ENCODE results near the gene PERM1.
"Not testable (repeated sequence)": the region's sequence is repeated elsewhere in the genome, so short reads cannot be mapped to it uniquely, and the experiment has no call there.

The PERM1 gene

GRCh38 chr1:964691-965525 lies 17.0 kb downstream of the PERM1 start:
- no peak for DNase-seq (ENCODE audit: low spot score)

GRCh38 chr1:963746-964525 lies 18.0 kb downstream of the PERM1 start:
- DNase-seq (ENCODE audit: low spot score), result no peak

- no peak for DNase-seq (ENCODE audit: low spot score)
These were observed 18.6 kb downstream of the PERM1 start for GRCh38 chr1:963301-963651.

- no peak for DNase-seq (ENCODE audit: low spot score)
These were observed 19.3 kb downstream of the PERM1 start for GRCh38 chr1:962381-963300.

GRCh38 chr1:961132-961669 lies 20.7 kb downstream of the PERM1 start:
- no peak for DNase-seq (ENCODE audit: low spot score)

- DNase-seq (ENCODE audit: low spot score), result peak; percentile 64
These were observed 21.3 kb downstream of the PERM1 start, which contains the start of gene KLHL17 for GRCh38 chr1:960363-961131. Gene KLHL17, plus strand, starts transcription at chr1:960584. Its CDS starts 110 bp downstream, at chr1:960694.

- no peak for DNase-seq (ENCODE audit: low spot score)
These were observed 22.0 kb downstream of the PERM1 start for GRCh38 chr1:959731-960362.

GRCh38 chr1:958823-959730 lies 22.8 kb downstream of the PERM1 start, which contains the start of gene NOC2L:
Gene NOC2L, minus strand, starts transcription at chr1:959256. Its CDS starts 16 bp downstream, at chr1:959240.
- DNase-seq (ENCODE audit: low spot score), result peak; percentile 83

GRCh38 chr1:956636-957035 lies 25.3 kb downstream of the PERM1 start:
- no peak for DNase-seq (ENCODE audit: low spot score)

- DNase-seq (ENCODE audit: low spot score), result no peak
These were observed 26.4 kb downstream of the PERM1 start for GRCh38 chr1:955474-955873.

GRCh38 chr1:954927-955326 lies 27.0 kb downstream of the PERM1 start:
- DNase-seq (ENCODE audit: low spot score), result no peak

GRCh38 chr1:953524-954320 lies 28.2 kb downstream of the PERM1 start:
- no peak for DNase-seq (ENCODE audit: low spot score)

GRCh38 chr1:952603-953002 lies 29.3 kb downstream of the PERM1 start:
- DNase-seq (ENCODE audit: low spot score), result no peak

GRCh38 chr1:952201-952600 lies 29.7 kb downstream of the PERM1 start:
- no peak for DNase-seq (ENCODE audit: low spot score)

- no peak for DNase-seq (ENCODE audit: low spot score)
These were observed 30.5 kb downstream of the PERM1 start for GRCh38 chr1:951364-951763.

GRCh38 chr1:950881-951280 lies 31.0 kb downstream of the PERM1 start:
- no peak for DNase-seq (ENCODE audit: low spot score)

GRCh38 chr1:950268-950667 lies 31.6 kb downstream of the PERM1 start:
- DNase-seq (ENCODE audit: low spot score), result no peak

- DNase-seq (ENCODE audit: low spot score), result no peak
These were observed 33.9 kb downstream of the PERM1 start for GRCh38 chr1:947958-948357.

GRCh38 chr1:946811-947210 lies 35.1 kb downstream of the PERM1 start:
- DNase-seq (ENCODE audit: low spot score), result not testable (repeated sequence)

Measured in SW480 (cell line).